Activated T-helper 1 cell treated with anti-CD3 and anti-CD28 coated beads, Interleukin-12 subunit alpha, Interleukin-12 subunit beta, Interleukin-2, Interleukin-4 antibody, amounts not matched to agents 30 ng/mL and 10 ng/mL and 1 ng/mL, durations not matched to agents 14 hours and 24 hours and 36 hours (primary cell): ENCODE measurements around the gene HOXB8. TPM values are rescaled to one million over a fixed set of nuclear protein-coding genes. Genes with fewer than 3 reads are reported as not detected.

Source experiments
- DNase-seq: peaks from one replicate; pipeline ENCODE4 v3.0.0; 2021; ENCODE audit warnings: low spot score
- H3K27ac Mint-ChIP-seq: one replicate; pipeline ENCODE4 v1.8.0; 2021; ENCODE audit warnings: mild to moderate bottlenecking, mixed read lengths
- H3K27me3 Mint-ChIP-seq: one replicate; pipeline ENCODE4 v1.8.0; 2022; ENCODE audit warnings: mild to moderate bottlenecking, moderate library complexity, mixed read lengths; ENCODE audit not compliant: insufficient read depth
- H3K36me3 Mint-ChIP-seq: one replicate; pipeline ENCODE4 v1.8.0; 2021; ENCODE audit warnings: low read depth, mixed read lengths
- H3K4me1 Mint-ChIP-seq: one replicate; pipeline ENCODE4 v1.8.0; 2021; ENCODE audit warnings: low read depth, mixed read lengths
- H3K4me3 Mint-ChIP-seq: one replicate; pipeline ENCODE4 v1.8.0; 2021; ENCODE audit warnings: mild to moderate bottlenecking, moderate library complexity, mixed read lengths
- H3K9me3 Mint-ChIP-seq: one replicate; pipeline ENCODE4 v1.8.0; 2021; ENCODE audit warnings: mixed read lengths
- intact Hi-C: fragments of 100-400 bp; cut with micrococcal nuclease; formaldehyde crosslinking; loops from one replicate; pipeline ENCODE4 v1.15.1; 2024
- total RNA-seq: library from RNA; stranded (reverse); gene quantifications from 2 replicates; pipeline ENCODE4 v1.2.3, GENCODE V29; 2022

The HOXB8 gene
- total RNA-seq, 1 donor from 2014 or later: not detected

DNA sequence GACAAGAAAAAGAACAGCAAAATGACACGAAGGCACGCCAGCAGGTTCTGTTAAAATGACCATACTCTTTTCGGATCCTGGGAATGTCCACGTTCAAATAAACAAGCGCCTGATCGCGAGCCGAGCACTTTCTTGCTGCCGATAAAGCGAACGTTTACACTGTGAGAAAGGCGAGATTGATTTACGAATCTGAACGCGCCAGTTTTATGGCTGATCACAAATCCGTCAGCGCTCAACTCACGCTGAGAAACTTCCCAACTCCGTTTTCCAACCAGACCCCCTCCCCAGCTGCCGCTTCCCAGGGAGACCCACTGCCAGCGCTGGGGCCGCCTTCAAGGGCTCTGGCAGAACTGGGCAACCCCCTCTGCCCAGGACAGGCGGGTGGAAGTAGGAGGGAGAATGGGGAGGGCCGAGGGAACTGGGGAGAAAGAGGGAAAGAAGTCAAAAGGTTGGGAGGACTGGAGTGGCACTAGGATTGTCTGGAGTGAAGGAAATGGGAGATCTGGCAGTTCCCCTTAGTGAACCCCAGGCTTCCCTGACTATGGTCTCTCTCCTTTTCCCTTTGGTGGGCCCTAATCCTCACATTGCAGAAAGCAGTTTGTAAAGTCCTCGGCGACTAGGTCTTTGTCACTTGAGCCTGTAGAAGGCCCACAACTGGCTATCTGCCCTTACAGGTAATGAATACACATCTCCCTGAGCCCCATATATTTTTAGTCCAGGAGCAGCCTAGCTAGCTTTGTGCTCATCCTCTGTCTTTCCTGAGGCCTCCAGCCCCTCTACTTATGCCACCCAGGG is 43.9 kb downstream of the HOXB8 start:
- intact Hi-C loops: no loop called here
- H3K36me3 Mint-ChIP-seq: peaks cover 26% of the 10 kb centered on the region
- no peak overlapping the region for H3K4me3 Mint-ChIP-seq
- peaks cover 22% of the 10 kb centered on the region for H3K4me1 Mint-ChIP-seq
- DNase-seq: no peak
- no peak overlapping the region for H3K27ac Mint-ChIP-seq
- H3K9me3 Mint-ChIP-seq: no peaks in the 10 kb centered on the region
- H3K27me3 Mint-ChIP-seq: peaks cover 15% of the 10 kb centered on the region

DNA sequence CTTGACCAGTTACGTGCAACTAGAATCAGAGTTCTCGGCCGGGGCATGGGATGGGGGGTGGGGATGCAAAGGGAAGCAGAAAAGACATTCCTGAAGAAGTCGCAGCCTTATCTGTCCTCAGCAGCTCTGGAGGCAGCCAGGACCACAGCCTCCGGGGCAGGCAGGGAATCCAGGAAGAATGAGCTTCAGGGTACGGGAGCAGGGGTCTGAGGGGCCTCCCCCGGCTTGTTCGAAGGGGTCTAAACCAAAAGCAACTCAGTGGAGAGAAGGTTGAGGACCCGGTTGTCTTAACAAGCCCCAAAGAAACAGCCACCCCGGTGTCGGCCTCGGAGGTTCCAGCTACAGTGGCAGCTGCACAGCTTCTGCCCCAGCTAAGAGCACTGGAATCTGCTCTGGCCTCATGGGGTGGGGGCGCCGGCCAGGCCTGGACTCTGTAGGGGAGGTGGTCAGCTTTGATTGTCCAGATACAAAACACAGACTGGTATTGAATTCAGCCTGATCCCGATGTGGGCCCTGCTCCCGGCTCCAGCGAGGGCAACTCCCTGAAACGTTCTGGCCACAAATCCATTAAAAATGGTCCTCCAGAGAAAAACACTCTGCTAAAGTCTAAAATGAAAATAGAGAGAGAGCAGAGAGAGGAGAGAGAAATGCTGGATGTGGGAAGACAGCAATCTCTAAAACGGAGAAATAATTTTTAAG is 44.6 kb downstream of the HOXB8 start:
- Mint-ChIP-seq H3K4me3 (no peak overlapping the region), H3K9me3 (no peaks in the 10 kb centered on the region), H3K4me1 (peaks cover 15% of the 10 kb centered on the region), H3K36me3 (peaks cover 24% of the 10 kb centered on the region), H3K27me3 (peaks cover 15% of the 10 kb centered on the region), H3K27ac (no peak overlapping the region)
- intact Hi-C loops: no loop called here
- DNase-seq: no peak

DNA sequence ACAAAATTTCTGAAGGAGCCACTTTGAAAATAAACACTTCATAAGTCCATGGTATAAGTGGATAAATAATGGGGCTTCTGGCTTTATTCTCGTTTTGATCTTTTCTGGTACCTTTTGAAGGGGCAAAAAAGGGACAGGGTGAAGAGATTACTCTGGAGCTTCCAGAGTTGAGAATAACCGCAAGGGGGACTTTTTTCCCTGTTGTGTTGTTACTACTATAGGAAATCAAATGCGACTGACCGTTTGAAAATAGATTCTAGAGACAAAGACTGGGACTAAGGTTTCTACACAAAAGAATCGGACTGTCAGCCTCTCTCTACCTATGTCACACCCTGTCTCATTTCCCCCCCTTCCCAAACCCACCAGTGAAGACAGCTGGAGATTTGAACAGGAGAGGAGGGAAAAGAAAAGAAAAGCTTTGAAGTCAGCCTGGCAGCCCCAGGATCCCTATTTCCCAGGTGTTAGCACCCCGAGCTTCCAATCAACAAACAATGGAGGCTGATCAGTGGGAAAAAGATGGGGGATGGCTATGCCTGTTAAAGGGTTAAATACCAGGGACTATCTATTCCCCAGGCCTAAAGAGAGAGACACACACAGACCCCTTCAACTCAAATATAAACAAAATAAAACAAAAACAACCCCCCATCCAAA is 45.3 kb downstream of the HOXB8 start:
- peaks cover 11% of the 10 kb centered on the region for H3K4me1 Mint-ChIP-seq
- intact Hi-C loops: no loop called here
- no peak for DNase-seq
- H3K27ac Mint-ChIP-seq: no peak overlapping the region
- peaks cover 15% of the 10 kb centered on the region for H3K27me3 Mint-ChIP-seq
- H3K9me3 Mint-ChIP-seq: no peaks in the 10 kb centered on the region
- H3K36me3 Mint-ChIP-seq: peaks cover 23% of the 10 kb centered on the region
- no peak overlapping the region for H3K4me3 Mint-ChIP-seq

DNA sequence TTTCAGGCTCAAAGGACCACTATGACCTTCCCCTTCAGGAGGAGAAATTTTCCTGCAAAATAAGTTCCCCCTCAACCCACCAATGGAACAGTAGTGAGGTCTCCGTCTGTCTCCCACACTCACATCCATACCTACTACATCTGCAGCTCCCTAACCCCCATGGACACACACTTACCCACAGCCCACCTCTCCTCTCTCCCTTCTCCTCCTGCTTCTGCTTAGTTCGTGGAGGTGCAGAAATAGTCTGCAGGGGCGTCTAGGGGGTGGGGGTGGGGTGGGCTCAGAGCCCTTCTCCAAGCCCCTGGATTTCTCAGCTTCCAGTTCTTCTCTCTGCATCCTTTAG is 45.9 kb downstream of the HOXB8 start:
- H3K36me3 Mint-ChIP-seq: peaks cover 25% of the 10 kb centered on the region
- no peak for DNase-seq
- H3K27ac Mint-ChIP-seq: no peak overlapping the region
- peaks cover 15% of the 10 kb centered on the region for H3K27me3 Mint-ChIP-seq
- H3K4me1 Mint-ChIP-seq: peaks cover 11% of the 10 kb centered on the region
- intact Hi-C loops: no loop called here
- no peak overlapping the region for H3K4me3 Mint-ChIP-seq
- H3K9me3 Mint-ChIP-seq: no peaks in the 10 kb centered on the region

DNA sequence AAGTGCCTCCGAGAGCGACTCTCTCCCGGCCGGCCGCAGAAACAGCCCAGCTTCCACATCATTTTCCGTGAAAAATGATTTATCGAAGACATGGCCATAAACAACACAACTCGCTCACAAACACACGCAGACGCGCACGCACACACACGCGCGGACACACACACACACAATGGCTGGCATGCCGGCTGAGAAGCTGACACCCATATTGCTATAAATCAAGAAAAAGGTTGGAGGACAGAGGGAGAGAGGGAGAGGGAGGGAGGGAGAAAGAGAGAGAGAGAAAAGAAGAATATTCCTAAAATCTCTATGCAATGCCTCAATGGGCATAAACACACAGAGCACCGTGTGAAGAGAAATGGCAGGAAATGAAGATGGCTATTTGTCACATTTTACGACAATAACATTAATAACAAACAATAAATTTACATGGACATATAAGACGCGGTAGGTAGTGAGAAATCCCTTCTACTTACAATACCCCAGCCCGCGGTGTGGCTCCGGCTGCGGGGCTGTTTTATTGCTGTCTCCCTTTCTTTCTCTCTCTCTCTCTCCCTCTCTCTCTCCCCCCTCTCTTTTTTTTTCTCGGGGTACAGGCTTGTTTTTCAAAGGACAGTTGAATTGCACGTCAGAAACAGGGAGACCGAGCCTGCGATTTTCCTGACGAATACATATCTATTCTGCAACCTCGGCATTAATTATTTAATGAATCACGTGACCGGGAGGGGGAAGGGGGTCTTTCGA is 46.4 kb downstream of the HOXB8 start:
- Mint-ChIP-seq H3K9me3 (no peaks in the 10 kb centered on the region), H3K27ac (no peak overlapping the region), H3K36me3 (peaks cover 25% of the 10 kb centered on the region), H3K27me3 (peaks cover 15% of the 10 kb centered on the region), H3K4me1 (peaks cover 11% of the 10 kb centered on the region), H3K4me3 (peak overlapping the region; percentile 71)
- intact Hi-C loops: no loop called here
- no peak for DNase-seq

DNA sequence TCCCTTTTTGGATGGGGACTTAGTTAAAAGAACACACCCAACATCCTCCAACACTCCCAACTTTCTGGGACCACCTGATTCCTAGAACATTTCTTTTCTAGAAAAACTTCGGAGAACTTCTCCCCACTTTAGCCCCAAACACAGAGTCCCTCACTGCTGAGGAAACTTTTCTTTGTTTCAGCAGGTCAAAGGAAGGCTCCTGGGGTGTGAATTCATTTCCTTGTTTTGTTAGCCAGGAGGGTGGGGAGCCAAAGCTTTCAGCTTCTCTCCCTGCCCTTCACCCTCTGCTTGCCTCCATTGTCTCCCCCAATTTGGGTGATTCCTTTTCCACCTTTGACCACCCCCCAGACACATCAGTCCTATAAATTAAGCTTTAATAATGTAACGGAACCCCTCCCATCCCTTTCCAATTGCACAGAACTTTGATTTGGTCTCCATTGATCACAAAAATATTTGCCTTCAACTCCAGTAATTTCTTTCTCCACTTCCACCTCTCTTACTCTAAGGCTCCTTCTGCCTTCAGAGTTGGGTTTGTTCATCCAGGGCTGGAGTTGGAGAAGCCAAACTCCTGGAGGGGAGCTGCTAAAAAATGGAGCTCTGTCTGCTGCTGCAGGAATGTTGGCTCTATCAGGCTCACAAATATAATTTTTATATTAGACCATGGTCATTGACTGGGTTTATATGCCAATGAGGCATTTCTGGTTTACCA is 47.3 kb downstream of the HOXB8 start:
- Mint-ChIP-seq H3K4me1 (peaks cover 6% of the 10 kb centered on the region), H3K9me3 (no peaks in the 10 kb centered on the region), H3K4me3 (no peak overlapping the region), H3K36me3 (peaks cover 25% of the 10 kb centered on the region), H3K27ac (no peak overlapping the region), H3K27me3 (peaks cover 15% of the 10 kb centered on the region)
- no peak for DNase-seq
- intact Hi-C loops: no loop called here

DNA sequence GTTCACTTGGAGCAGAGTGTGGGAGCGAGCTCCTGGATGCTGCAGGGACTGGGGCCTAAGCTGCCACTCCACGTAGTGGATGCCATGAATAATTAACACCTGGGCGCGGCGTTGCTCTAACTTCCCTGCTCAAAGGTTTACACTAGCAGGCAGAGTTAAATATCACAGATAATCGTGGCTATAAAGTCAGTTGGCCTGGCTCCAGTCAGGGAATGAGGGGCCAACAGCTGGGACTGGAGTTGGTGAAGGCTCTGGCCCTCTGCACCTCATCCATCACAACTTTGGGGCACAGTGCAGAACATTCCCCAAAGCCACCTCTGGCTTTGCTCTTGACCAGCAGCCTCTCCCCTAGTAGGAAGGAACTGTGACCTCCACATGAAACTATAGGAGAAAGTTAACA is 47.9 kb downstream of the HOXB8 start:
- H3K27ac Mint-ChIP-seq: no peak overlapping the region
- peaks cover 19% of the 10 kb centered on the region for H3K27me3 Mint-ChIP-seq
- intact Hi-C loops: no loop called here
- no peak for DNase-seq
- no peak overlapping the region for H3K4me3 Mint-ChIP-seq
- peaks cover 6% of the 10 kb centered on the region for H3K4me1 Mint-ChIP-seq
- H3K36me3 Mint-ChIP-seq: peaks cover 25% of the 10 kb centered on the region
- no peaks in the 10 kb centered on the region for H3K9me3 Mint-ChIP-seq

DNA sequence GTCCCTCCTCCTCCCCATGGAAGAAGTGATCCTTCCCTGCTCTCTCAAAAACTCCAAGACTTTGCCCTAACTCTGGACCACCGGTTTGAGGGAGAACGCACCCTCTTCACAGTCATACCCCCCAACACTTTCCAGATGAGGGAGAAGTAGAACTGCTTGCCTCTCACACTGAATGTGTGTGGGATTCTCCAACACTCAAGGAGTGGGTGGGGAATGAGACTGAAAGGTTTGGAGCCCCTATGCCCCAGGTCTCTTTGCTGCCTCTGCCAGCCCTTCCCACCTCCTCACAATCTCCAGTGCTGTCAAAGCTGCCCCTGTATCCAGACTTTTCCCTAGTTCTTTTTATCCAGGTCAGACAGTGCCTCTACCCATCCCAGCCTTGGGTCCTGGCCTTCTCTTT is 48.4 kb downstream of the HOXB8 start:
- intact Hi-C loops: no loop called here
- Mint-ChIP-seq H3K27ac (no peak overlapping the region), H3K27me3 (peaks cover 19% of the 10 kb centered on the region), H3K9me3 (no peaks in the 10 kb centered on the region), H3K36me3 (peaks cover 23% of the 10 kb centered on the region), H3K4me3 (no peak overlapping the region), H3K4me1 (peaks cover 2% of the 10 kb centered on the region)
- DNase-seq: no peak

DNA sequence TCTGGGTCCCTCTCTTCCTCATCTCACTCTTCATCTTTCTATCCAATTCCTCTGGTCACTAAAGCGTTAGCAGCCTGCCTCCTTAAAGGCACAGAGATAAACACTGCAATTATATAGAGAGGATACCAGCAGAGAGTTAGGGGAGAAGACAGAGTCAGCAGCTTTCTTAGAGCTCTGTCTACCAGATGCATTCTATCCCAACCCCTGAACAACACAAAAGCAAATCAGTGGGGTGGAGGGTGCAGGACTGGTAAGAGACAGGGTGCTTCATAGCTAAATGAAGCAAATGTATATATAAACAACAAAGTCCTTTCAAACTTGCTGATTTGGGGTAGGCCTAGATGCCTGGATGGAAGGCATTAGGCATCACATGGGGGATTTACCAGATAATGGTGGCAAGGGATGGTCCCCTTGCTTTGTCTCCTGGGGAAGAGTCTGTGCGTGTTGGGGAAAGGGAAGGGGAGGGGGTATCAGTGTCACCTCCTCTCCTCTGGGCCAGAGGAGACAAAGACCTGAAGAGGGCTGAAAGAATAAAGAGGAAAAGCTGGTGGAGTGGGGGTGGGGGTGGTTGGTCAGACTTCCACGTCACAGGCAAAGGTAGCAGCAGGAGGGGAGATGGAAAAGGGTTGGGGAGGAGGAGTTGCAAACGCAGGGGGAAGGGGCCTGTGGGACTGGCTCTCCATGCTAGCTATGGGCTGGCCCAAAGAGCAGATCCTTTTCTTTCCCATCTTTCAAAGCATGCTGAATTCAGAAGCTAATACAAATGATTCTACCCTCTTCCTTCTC is 49.0 kb downstream of the HOXB8 start:
- H3K27me3 Mint-ChIP-seq: peaks cover 19% of the 10 kb centered on the region
- H3K4me1 Mint-ChIP-seq: peaks cover 4% of the 10 kb centered on the region
- no peaks in the 10 kb centered on the region for H3K9me3 Mint-ChIP-seq
- no peak overlapping the region for H3K27ac Mint-ChIP-seq
- intact Hi-C loops: no loop called here
- no peak overlapping the region for H3K4me3 Mint-ChIP-seq
- H3K36me3 Mint-ChIP-seq: peaks cover 19% of the 10 kb centered on the region
- no peak for DNase-seq

DNA sequence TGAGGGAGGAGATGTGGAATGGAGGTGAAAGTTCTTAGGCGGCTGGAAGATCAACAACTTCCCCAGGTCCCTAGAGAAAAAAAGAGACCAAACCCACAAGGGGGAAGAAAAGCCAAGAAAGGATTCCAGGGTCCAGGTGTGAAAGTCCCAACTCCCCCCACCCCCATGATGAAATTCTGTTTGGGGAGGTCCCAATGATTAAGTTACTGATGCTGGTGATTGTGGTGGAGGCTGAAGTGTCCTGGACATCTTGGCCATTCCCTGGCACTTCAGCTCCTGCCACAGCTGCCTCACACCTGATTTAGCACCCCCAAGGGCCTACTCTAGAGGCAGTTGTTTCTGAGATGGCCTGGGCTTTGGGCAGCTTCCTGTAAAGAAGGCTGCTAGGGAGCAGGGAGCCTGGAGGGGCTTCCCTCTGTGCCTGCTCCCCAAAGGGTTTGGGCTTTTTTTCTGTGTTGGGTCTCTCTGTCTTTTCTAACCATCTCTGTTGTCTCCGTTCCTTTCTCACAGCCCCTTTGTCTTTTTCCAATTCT is 50.0 kb downstream of the HOXB8 start:
- Mint-ChIP-seq H3K27me3 (peaks cover 19% of the 10 kb centered on the region), H3K27ac (no peak overlapping the region), H3K4me3 (no peak overlapping the region), H3K36me3 (peaks cover 18% of the 10 kb centered on the region), H3K9me3 (no peaks in the 10 kb centered on the region), H3K4me1 (peaks cover 7% of the 10 kb centered on the region)
- no peak for DNase-seq
- intact Hi-C loops: no loop called here

DNA sequence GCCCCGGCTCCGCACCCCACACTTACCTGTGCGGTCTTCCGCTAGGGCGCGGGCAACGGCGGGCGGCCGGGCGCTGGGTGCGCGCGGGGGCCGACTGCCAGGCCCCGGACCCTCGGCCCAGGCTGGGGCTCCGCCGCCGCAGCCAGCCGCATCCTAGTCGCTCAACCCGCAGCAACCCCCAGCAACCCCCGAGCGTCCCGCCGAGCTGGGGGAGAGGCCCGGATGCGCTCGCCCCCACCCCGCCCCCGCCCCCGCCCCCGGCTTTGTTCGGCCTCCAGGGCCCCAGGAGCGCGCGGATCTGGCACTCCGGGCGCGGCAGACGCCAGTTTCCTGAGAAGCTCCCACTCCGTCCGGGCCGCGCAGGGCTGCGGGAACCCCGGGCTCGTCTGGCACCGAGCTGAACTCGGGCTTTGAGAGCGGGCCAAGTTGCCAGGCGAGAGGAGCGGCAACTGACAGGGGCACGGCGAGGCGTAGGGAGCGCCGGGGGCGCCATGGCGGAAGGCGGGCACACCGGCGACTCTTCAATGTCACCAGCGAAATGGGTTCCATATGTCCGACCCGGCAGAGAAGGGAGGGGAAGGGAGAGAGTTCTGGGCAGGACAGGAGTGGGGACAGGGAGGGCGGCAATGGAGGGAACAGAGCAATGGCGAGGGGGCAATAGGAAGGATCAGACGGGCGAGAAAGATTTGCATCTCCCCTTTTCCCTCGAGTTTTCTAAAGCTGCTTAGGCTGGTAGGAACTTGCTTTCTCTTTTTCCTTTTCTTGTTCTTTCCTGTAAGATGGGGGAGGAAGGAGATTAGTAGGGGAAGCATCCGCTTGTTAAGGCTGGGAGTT is 50.7 kb downstream of the HOXB8 start:
- intact Hi-C loops: no loop called here
- H3K27me3 Mint-ChIP-seq: peaks cover 15% of the 10 kb centered on the region
- no peak for DNase-seq
- H3K27ac Mint-ChIP-seq: no peak overlapping the region
- H3K4me3 Mint-ChIP-seq: no peak overlapping the region
- H3K36me3 Mint-ChIP-seq: peaks cover 15% of the 10 kb centered on the region
- H3K4me1 Mint-ChIP-seq: peaks cover 7% of the 10 kb centered on the region
- H3K9me3 Mint-ChIP-seq: no peaks in the 10 kb centered on the region
